HepG2 (cell line): ENCODE results near the gene C9orf85. TPM values are rescaled to one million over a fixed set of nuclear protein-coding genes. Genes with fewer than 3 reads are reported as not detected.

Experiments
- ATAC-seq: fragments of 200-7000 bp; cut with Tn5 transposase; 3 replicates; pipeline ENCODE4 v1.9.1; 2020; ENCODE audit warnings: mild to moderate bottlenecking, moderate library complexity
- BruUV-seq: library from RNA; stranded (reverse); fragments of 400-500 nt; replicated peaks from 2 replicates; lab custom pipeline; 2021; lab: Mats Ljungman, UMichigan
- CTCF ChIA-PET: fragments of 300-600 bp; formaldehyde crosslinking; extraction: SDS; loops from one replicate; lab custom pipeline; 2021; ENCODE audit warnings: low total read pairs, inconsistent platforms, low intra/inter-chr PET ratio; lab: Yijun Ruan, JAX
- POLR2A ChIA-PET: fragments of 350-600 bp; sonication (Branson Sonifier 250); formaldehyde crosslinking; loops from one replicate; lab custom pipeline; 2020; ENCODE audit warnings: antibody characterized with exemption, inconsistent platforms; lab: Yijun Ruan, JAX
- DNase-seq: peaks from one replicate; pipeline ENCODE4 v3.0.0-alpha.2; 2015; ENCODE audit warnings: low spot score
- FAIRE-seq: peaks from 3 replicates; lab custom pipeline; 2011; peaks lifted over from hg19 to GRCh38; lab: Jason Lieb, UNC
- H2AFZ ChIP-seq: one replicate; pipeline ENCODE4 v1.6.1; 2011; ENCODE audit warnings: low read length, inconsistent platforms
- H3K27ac ChIP-seq: fragments of 300-600 bp; 3 replicates; pipeline ENCODE4 v1.8.0; 2011; ENCODE audit warnings: mixed run types, mild to moderate bottlenecking, mixed read lengths, low read length, inconsistent platforms; ENCODE audit not compliant: insufficient read depth; ENCODE audit errors: extremely low read length
- H3K27me3 ChIP-seq, 2 experiments: fragments of 200-600 bp in 1 of 2; 2 replicates in 1 of 2; 3 replicates in 1 of 2; pipeline versions ENCODE4 v1.6.0 to v1.8.0; 2011; ENCODE audit warnings: low read length in 2 of 2, mild to moderate bottlenecking in 2 of 2, moderate library complexity in 2 of 2, inconsistent platforms in 1 of 2; ENCODE audit not compliant: insufficient read depth in 2 of 2, control insufficient read depth in 1 of 2
- H3K36me3 ChIP-seq, 2 experiments: fragments of 200-600 bp in 1 of 2; replicated peaks in 1 of 2; 2 replicates in 1 of 2; 3 replicates in 1 of 2; pipeline versions ENCODE4 v1.5.1 to v1.8.0; 2011; ENCODE audit warnings: low read length in 2 of 2, inconsistent platforms in 1 of 2; ENCODE audit not compliant: insufficient read depth in 2 of 2, control insufficient read depth in 1 of 2
- H3K4me1 ChIP-seq: 2 replicates; pipeline ENCODE4 v1.5.1; 2012; ENCODE audit warnings: low read length, inconsistent platforms; ENCODE audit not compliant: insufficient read depth
- H3K4me2 ChIP-seq: 2 replicates; pipeline ENCODE4 v1.6.0; 2011; ENCODE audit warnings: low read depth, low read length, inconsistent platforms
- H3K4me3 ChIP-seq, 3 experiments: fragments of 200-600 bp in 1 of 3; sonication (generic), shearing (Covaris generic) in 1 of 3; replicated peaks in 1 of 3; 2 replicates each; pipeline ENCODE4 v1.5.1; 2011 to 2016; ENCODE audit warnings: low read length in 3 of 3, inconsistent platforms in 2 of 3, low read depth in 2 of 3, mild to moderate bottlenecking in 2 of 3, control low read depth in 1 of 3, mixed read lengths in 1 of 3; ENCODE audit not compliant: insufficient read depth in 1 of 3
- H3K79me2 ChIP-seq: one replicate; pipeline ENCODE4 v1.6.1; 2011; ENCODE audit warnings: low read length, inconsistent platforms; ENCODE audit not compliant: insufficient read depth
- H3K9ac ChIP-seq: 2 replicates; pipeline ENCODE4 v1.6.0; 2011; ENCODE audit warnings: mild to moderate bottlenecking, low read depth, low read length, inconsistent platforms; ENCODE audit not compliant: insufficient read depth
- H3K9me3 ChIP-seq: 2 replicates; pipeline ENCODE4 v1.5.1; 2012; ENCODE audit warnings: mild to moderate bottlenecking, low read length
- H4K20me1 ChIP-seq: 2 replicates; pipeline ENCODE4 v1.6.0; 2011; ENCODE audit warnings: inconsistent platforms, mild to moderate bottlenecking, low read length, moderate library complexity; ENCODE audit not compliant: insufficient read depth
- POLR2G ChIP-seq: fragments of 200-400 bp; formaldehyde crosslinking; IDR thresholded peaks from 2 replicates; pipeline ENCODE4 v1.6.1; 2018; ENCODE audit warnings: mild to moderate bottlenecking, low read depth, low read length, moderate library complexity
- SRF ChIP-seq: IDR thresholded peaks from 2 replicates; pipeline ENCODE4 v1.6.1; 2011; ENCODE audit warnings: mild to moderate bottlenecking, low read depth, low read length, moderate library complexity
- ZNF224 ChIP-seq: sonication (generic); formaldehyde crosslinking; IDR thresholded peaks from 2 replicates; pipeline ENCODE4 v1.5.0; 2020; ENCODE audit warnings: mild to moderate bottlenecking, missing genetic modification reagents
- ZNF7 ChIP-seq: IDR thresholded peaks from 2 replicates; pipeline ENCODE4 v1.6.1; 2016; ENCODE audit warnings: missing biosample characterization, missing genetic modification reagents
- WGBS: methylation state at CpG from one replicate; pipeline ENCODE4 v1.1.6; 2017; ENCODE audit warnings: low lambda C conversion rate; 5-methylcytosine and 5-hydroxymethylcytosine counted together
- in situ Hi-C: cut with HindIII; loops from 2 replicates; pipeline ENCODE4 v1.10.0; 2017; ENCODE audit warnings: low pct_unique_long_range_greater_than_20kb; ENCODE audit not compliant: extremely low pct_ligation_motif_present
- intact Hi-C: fragments of 100-400 bp; cut with micrococcal nuclease; formaldehyde crosslinking; loops from one replicate; pipeline ENCODE4 v1.10.0; 2022; ENCODE audit not compliant: unreplicated experiment
- polyA plus RNA-seq, 8 experiments: library from polyadenylated mRNA; depleted of rRNA in 3 of 8; stranded (reverse) in 7 of 8; unstranded in 1 of 8; fragments of >200 nt; fragmentation: Illumina TruSeq in 4 of 8; extraction: Trizol in 4 of 8; gene quantifications; 2 replicates each; pipeline versions ENCODE4 v1.2.1 to v1.2.3, GENCODE V29; 2011 to 2016; ENCODE audit warnings: low read depth in 4 of 8, missing spikeins in 1 of 8, mixed read lengths in 1 of 8; ENCODE audit not compliant: insufficient read depth in 1 of 8
- total RNA-seq, 5 experiments: library from RNA; depleted of rRNA; stranded (reverse); fragments of >200 nt; fragmentation: Illumina TruSeq; extraction: Trizol; gene quantifications; 2 replicates each; pipeline ENCODE4 v1.2.3, GENCODE V29; 2016; ENCODE audit warnings: low read depth in 1 of 5
- TF ChIP-seq, protein P1 (sequence below): sonication (generic); formaldehyde crosslinking; IDR thresholded peaks from 2 replicates; pipeline ENCODE4 v1.8.0; 2022; ENCODE audit warnings: missing genetic modification reagents, mild to moderate bottlenecking, borderline replicate concordance
- TF ChIP-seq, protein P2 (sequence below): sonication (generic); formaldehyde crosslinking; conservative IDR thresholded peaks from 2 replicates; pipeline ENCODE4 v1.4.0; 2020; ENCODE audit warnings: missing genetic modification reagents
- TF ChIP-seq, protein P3 (sequence below): sonication (generic); formaldehyde crosslinking; conservative IDR thresholded peaks from 2 replicates; pipeline ENCODE4 v1.8.1; 2023; ENCODE audit warnings: missing genetic modification reagents
- TF ChIP-seq, protein P4 (sequence below): sonication (generic); formaldehyde crosslinking; IDR thresholded peaks from 2 replicates; pipeline ENCODE4 v1.4.0; 2020; ENCODE audit warnings: mild to moderate bottlenecking, missing genetic modification reagents
- TF ChIP-seq, protein P5 (sequence below): IDR thresholded peaks from 2 replicates; pipeline ENCODE4 v1.6.1; 2016; ENCODE audit warnings: low read depth, missing genetic modification reagents, missing compliant biosample characterization

Gene C9orf85
- total and polyA plus RNA-seq, 2 of the 13 experiments (the other 11 are each of a cell fraction or from before 2014, with no cell fraction given) = 9.9 to 13.9 TPM

DNA sequence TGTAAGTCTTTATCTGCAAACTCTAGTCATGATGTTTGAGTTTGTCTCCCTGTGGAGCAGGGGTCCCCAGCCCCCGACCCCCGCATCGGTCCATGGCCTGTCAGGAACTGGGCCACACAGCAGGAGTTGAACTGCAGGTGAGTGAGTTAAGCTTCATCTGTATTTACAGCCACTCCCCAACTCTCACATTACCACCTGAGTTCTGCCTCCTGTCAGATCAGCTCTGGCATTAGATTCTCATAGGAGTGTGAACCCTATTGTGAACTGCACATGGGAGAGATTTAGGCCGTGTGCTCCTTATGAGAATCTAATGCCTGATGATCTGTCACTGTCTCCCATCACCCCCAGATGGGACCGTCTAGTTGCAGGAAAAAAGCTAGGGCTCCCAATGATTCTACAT lies 7.0 kb downstream of the C9orf85 start:
- ChIA-PET POLR2A (no interaction called here), CTCF (no interaction called here)
- Histone ChIP-seq H3K79me2 (peaks cover 74% of the 10 kb centered on the region), H2AFZ (no peak overlapping the region), H3K36me3 (peaks cover 0 to 6% of the 10 kb centered on the region in 2 experiments; a peak in 1 of 5 replicates), H3K4me3 (no peak overlapping the region), H3K9ac (no peak overlapping the region), H3K9me3 (no peaks in the 10 kb centered on the region), H3K4me2 (no peak overlapping the region), H3K27me3 (no peaks in the 10 kb centered on the region), H3K27ac (no peak overlapping the region), H3K4me1 (peaks cover 21% of the 10 kb centered on the region), H4K20me1 (peaks cover 4% of the 10 kb centered on the region; the same call in 1 of the 2 replicates)
- DNase-seq (no peak), ATAC-seq (no peak), FAIRE-seq (no peak)
- 99% methylated on average over 5 of the region's 5 CpGs for WGBS
- BruUV-seq = no TSS peak
- in situ Hi-C loops = no loop called here
- intact Hi-C loops = loop anchor here (10.0 kb wide), 1 partner anchor 244 kb away; no protein-coding TSS in a partner anchor
- TF ChIP-seq ZNF224 (CRISPR knock-in tag) (no peak), POLR2G (no peak), ZNF7 (CRISPR knock-in tag) (no peak), SRF (no peak)
- TF ChIP-seq, protein P1, sequence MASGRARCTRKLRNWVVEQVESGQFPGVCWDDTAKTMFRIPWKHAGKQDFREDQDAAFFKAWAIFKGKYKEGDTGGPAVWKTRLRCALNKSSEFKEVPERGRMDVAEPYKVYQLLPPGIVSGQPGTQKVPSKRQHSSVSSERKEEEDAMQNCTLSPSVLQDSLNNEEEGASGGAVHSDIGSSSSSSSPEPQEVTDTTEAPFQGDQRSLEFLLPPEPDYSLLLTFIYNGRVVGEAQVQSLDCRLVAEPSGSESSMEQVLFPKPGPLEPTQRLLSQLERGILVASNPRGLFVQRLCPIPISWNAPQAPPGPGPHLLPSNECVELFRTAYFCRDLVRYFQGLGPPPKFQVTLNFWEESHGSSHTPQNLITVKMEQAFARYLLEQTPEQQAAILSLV (CRISPR knock-in tag) = no peak
- TF ChIP-seq, protein P2, sequence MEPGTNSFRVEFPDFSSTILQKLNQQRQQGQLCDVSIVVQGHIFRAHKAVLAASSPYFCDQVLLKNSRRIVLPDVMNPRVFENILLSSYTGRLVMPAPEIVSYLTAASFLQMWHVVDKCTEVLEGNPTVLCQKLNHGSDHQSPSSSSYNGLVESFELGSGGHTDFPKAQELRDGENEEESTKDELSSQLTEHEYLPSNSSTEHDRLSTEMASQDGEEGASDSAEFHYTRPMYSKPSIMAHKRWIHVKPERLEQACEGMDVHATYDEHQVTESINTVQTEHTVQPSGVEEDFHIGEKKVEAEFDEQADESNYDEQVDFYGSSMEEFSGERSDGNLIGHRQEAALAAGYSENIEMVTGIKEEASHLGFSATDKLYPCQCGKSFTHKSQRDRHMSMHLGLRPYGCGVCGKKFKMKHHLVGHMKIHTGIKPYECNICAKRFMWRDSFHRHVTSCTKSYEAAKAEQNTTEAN = no peak
- TF ChIP-seq, protein P3, sequence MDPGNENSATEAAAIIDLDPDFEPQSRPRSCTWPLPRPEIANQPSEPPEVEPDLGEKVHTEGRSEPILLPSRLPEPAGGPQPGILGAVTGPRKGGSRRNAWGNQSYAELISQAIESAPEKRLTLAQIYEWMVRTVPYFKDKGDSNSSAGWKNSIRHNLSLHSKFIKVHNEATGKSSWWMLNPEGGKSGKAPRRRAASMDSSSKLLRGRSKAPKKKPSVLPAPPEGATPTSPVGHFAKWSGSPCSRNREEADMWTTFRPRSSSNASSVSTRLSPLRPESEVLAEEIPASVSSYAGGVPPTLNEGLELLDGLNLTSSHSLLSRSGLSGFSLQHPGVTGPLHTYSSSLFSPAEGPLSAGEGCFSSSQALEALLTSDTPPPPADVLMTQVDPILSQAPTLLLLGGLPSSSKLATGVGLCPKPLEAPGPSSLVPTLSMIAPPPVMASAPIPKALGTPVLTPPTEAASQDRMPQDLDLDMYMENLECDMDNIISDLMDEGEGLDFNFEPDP (CRISPR knock-in tag) = no peak
- TF ChIP-seq, protein P4, sequence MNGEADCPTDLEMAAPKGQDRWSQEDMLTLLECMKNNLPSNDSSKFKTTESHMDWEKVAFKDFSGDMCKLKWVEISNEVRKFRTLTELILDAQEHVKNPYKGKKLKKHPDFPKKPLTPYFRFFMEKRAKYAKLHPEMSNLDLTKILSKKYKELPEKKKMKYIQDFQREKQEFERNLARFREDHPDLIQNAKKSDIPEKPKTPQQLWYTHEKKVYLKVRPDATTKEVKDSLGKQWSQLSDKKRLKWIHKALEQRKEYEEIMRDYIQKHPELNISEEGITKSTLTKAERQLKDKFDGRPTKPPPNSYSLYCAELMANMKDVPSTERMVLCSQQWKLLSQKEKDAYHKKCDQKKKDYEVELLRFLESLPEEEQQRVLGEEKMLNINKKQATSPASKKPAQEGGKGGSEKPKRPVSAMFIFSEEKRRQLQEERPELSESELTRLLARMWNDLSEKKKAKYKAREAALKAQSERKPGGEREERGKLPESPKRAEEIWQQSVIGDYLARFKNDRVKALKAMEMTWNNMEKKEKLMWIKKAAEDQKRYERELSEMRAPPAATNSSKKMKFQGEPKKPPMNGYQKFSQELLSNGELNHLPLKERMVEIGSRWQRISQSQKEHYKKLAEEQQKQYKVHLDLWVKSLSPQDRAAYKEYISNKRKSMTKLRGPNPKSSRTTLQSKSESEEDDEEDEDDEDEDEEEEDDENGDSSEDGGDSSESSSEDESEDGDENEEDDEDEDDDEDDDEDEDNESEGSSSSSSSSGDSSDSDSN = no peak
- TF ChIP-seq, protein P5, sequence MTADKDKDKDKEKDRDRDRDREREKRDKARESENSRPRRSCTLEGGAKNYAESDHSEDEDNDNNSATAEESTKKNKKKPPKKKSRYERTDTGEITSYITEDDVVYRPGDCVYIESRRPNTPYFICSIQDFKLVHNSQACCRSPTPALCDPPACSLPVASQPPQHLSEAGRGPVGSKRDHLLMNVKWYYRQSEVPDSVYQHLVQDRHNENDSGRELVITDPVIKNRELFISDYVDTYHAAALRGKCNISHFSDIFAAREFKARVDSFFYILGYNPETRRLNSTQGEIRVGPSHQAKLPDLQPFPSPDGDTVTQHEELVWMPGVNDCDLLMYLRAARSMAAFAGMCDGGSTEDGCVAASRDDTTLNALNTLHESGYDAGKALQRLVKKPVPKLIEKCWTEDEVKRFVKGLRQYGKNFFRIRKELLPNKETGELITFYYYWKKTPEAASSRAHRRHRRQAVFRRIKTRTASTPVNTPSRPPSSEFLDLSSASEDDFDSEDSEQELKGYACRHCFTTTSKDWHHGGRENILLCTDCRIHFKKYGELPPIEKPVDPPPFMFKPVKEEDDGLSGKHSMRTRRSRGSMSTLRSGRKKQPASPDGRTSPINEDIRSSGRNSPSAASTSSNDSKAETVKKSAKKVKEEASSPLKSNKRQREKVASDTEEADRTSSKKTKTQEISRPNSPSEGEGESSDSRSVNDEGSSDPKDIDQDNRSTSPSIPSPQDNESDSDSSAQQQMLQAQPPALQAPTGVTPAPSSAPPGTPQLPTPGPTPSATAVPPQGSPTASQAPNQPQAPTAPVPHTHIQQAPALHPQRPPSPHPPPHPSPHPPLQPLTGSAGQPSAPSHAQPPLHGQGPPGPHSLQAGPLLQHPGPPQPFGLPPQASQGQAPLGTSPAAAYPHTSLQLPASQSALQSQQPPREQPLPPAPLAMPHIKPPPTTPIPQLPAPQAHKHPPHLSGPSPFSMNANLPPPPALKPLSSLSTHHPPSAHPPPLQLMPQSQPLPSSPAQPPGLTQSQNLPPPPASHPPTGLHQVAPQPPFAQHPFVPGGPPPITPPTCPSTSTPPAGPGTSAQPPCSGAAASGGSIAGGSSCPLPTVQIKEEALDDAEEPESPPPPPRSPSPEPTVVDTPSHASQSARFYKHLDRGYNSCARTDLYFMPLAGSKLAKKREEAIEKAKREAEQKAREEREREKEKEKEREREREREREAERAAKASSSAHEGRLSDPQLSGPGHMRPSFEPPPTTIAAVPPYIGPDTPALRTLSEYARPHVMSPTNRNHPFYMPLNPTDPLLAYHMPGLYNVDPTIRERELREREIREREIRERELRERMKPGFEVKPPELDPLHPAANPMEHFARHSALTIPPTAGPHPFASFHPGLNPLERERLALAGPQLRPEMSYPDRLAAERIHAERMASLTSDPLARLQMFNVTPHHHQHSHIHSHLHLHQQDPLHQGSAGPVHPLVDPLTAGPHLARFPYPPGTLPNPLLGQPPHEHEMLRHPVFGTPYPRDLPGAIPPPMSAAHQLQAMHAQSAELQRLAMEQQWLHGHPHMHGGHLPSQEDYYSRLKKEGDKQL (CRISPR knock-in tag) = no peak
